Natural killer cell (primary cell): ENCODE data around the gene NKAIN4. TPM values are rescaled to one million over a fixed set of nuclear protein-coding genes. Genes with fewer than 3 reads are reported as not detected.

Source experiments
- ATAC-seq, 3 donors: fragments of 150-1000 bp in 2 of 3; fragments of 200-7000 bp in 1 of 3; cut with Tn5 transposase; 1 replicate in 1 of 3; 2 replicates in 2 of 3; pipeline ENCODE4 v1.10.0; 2021; ENCODE audit warnings: mild to moderate bottlenecking in 2 of 3, moderate library complexity in 2 of 3
- DNase-seq, 2 donors: peaks; one replicate each; pipeline versions ENCODE4 v3.0.0 to v3.0.0-alpha.2; 2013 to 2021; ENCODE audit warnings: mixed read lengths in 1 of 2
- H3K27ac ChIP-seq: one replicate; pipeline ENCODE4 v1.5.1; 2013; ENCODE audit warnings: mild to moderate bottlenecking, low read length
- H3K27me3 ChIP-seq: one replicate; pipeline ENCODE4 v1.6.1; 2013; ENCODE audit warnings: low read length; ENCODE audit not compliant: control insufficient read depth, insufficient read depth
- H3K36me3 ChIP-seq: one replicate; pipeline ENCODE4 v1.6.1; 2013; ENCODE audit warnings: low read length; ENCODE audit not compliant: control insufficient read depth, insufficient read depth
- H3K4me1 ChIP-seq: one replicate; pipeline ENCODE4 v1.6.1; 2013; ENCODE audit warnings: low read length; ENCODE audit not compliant: control insufficient read depth, insufficient read depth
- H3K4me3 ChIP-seq: one replicate; pipeline ENCODE4 v1.5.1; 2013; ENCODE audit warnings: low read length
- H3K9me3 ChIP-seq: one replicate; pipeline ENCODE4 v1.6.1; 2013; ENCODE audit warnings: low read length; ENCODE audit not compliant: control insufficient read depth, insufficient read depth
- H3K27ac Mint-ChIP-seq, 2 donors: one replicate each; pipeline ENCODE4 v1.8.0; 2022; ENCODE audit warnings: mild to moderate bottlenecking in 2 of 2, mixed read lengths in 2 of 2, moderate library complexity in 1 of 2
- H3K27me3 Mint-ChIP-seq, 2 donors: one replicate each; pipeline ENCODE4 v1.8.0; 2022; ENCODE audit warnings: low read depth in 2 of 2, mixed read lengths in 2 of 2
- H3K36me3 Mint-ChIP-seq: one replicate; pipeline ENCODE4 v1.8.0; 2022; ENCODE audit warnings: mixed read lengths
- H3K4me1 Mint-ChIP-seq, 2 donors: one replicate each; pipeline ENCODE4 v1.8.0; 2022; ENCODE audit warnings: mixed read lengths in 2 of 2
- H3K4me3 Mint-ChIP-seq: one replicate; pipeline ENCODE4 v1.8.0; 2022; ENCODE audit warnings: mild to moderate bottlenecking, moderate library complexity, mixed read lengths
- H3K9me3 Mint-ChIP-seq, 2 donors: one replicate each; pipeline ENCODE4 v1.8.0; 2022; ENCODE audit warnings: mixed read lengths in 2 of 2
- CTCF ChIP-seq: fragments of 200-600 bp; IDR thresholded peaks from one replicate; pipeline ENCODE4 v1.8.0; 2022; ENCODE audit warnings: antibody characterized with exemption
- WGBS: methylation state at CpG from one replicate; pipeline ENCODE4 v1.1.7; 2013; ENCODE audit warnings: missing lambda C conversion rate; ENCODE audit not compliant: insufficient coverage; 5-methylcytosine and 5-hydroxymethylcytosine counted together
- intact Hi-C: fragments of 100-400 bp; cut with micrococcal nuclease; formaldehyde crosslinking; loops from one replicate; pipeline ENCODE4 v1.14.2; 2022
- total RNA-seq, 4 donors: library from RNA; stranded (reverse); fragments of 120-200 nt in 1 of 4; gene quantifications; one replicate each; pipeline versions ENCODE4 v1.2.3 to v1.2.4, GENCODE V29; 2013 to 2022

The NKAIN4 gene
- total RNA-seq, 3 donors from 2014 or later (not counting 1 experiment from before 2014, with no cell fraction given): not detected

DNA sequence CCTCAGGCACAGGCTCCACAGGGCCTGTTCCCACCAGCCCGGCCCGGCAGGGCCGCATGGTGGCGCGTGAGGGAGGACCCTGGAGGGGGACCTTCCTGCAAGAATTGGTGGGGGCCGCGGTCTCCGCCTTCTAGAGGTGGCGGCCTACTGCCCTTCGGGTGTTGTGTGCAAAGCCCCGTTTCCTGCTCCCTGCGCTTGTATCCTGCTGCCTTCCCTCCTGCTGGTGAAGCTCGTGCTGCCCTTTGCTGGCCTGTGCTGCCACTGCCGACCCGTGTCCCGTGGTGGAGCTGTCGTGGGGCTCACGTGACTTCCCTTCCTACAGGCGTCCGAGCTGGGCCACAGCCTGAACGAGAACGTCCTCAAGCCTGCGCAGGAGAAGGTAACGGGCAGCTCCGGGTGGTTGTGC lies 30.3 kb upstream of the NKAIN4 start:
- Histone ChIP-seq H3K27ac (no peak overlapping the region), H3K4me1 (no peaks in the 10 kb centered on the region), H3K36me3 (peaks cover 26% of the 10 kb centered on the region), H3K4me3 (peak overlapping the region; percentile 4), H3K27me3 (no peaks in the 10 kb centered on the region), H3K9me3 (no peaks in the 10 kb centered on the region)
- no peak for TF ChIP-seq CTCF
- Mint-ChIP-seq H3K27ac (no peak overlapping the region), H3K4me3 (peak overlapping the region; percentile 56), H3K27me3 (no peaks in the 10 kb centered on the region), H3K36me3 (no peaks in the 10 kb centered on the region), H3K4me1 (no peaks in the 10 kb centered on the region), H3K9me3 (no peaks in the 10 kb centered on the region)
- WGBS: 82% methylated on average over 25 of the region's 25 CpGs
- DNase-seq: peak in 1 of 2 donors; percentile 22
- peak in 1 of 3 donors; percentile 21 for ATAC-seq
- intact Hi-C loops: no loop called here

GRCh38 chr20:63284083-63284440 lies 29.8 kb upstream of the NKAIN4 start:
- Histone ChIP-seq H3K9me3 (no peaks in the 10 kb centered on the region), H3K4me3 (peak overlapping the region; percentile 4), H3K27ac (no peak overlapping the region), H3K4me1 (no peaks in the 10 kb centered on the region), H3K36me3 (peaks cover 29% of the 10 kb centered on the region), H3K27me3 (no peaks in the 10 kb centered on the region)
- H3K36me3 Mint-ChIP-seq: no peaks in the 10 kb centered on the region
- ATAC-seq: peak in 1 of 3 donors; percentile 16
- peak in 1 of 2 donors; percentile 46 for DNase-seq
- H3K27me3 Mint-ChIP-seq: no peaks in the 10 kb centered on the region
- TF ChIP-seq CTCF: no peak
- no peaks in the 10 kb centered on the region for H3K9me3 Mint-ChIP-seq
- WGBS: 83% methylated on average over 14 of the region's 14 CpGs
- H3K27ac Mint-ChIP-seq: no peak overlapping the region
- peak overlapping the region; percentile 56 for H3K4me3 Mint-ChIP-seq
- H3K4me1 Mint-ChIP-seq: no peaks in the 10 kb centered on the region
- intact Hi-C loops: no loop called here

DNA sequence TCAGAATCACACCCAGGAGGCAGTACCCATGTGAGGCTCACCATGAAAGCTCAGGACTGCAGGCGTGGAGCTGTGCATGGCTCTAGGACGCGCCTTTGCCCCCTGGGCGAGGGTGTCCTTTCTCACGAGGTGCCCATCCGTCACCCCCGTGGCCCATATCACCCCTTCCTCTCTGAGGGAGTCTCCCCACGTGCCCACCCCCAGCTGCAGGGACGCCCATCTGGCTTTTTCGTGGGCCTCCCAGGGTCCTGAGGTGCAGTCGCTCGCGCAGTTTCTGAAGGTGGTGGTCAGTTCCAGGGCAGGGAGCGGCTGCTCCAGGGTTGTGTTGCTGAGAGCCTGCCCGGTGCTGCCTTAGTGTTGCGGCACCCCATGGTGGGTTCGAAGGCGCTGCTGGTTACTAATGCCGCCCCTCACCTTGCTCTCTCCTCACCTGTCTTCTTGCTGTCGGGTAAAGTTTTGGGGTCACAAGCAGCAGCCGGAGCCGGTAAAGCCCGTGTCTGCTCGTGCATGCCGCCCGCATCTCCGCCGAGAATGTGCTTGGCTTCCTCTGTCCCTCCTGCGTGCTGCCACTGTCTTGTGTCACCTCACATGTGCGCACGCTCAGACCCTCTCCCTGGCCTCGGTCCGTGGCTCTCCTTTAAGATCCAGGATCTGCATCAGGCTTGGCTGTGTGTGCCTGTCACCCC lies 29.3 kb upstream of the NKAIN4 start:
- no peak for DNase-seq
- no peak for ATAC-seq
- Histone ChIP-seq H3K9me3 (no peaks in the 10 kb centered on the region), H3K4me3 (no peak overlapping the region), H3K27ac (no peak overlapping the region), H3K27me3 (no peaks in the 10 kb centered on the region), H3K36me3 (peaks cover 35% of the 10 kb centered on the region), H3K4me1 (no peaks in the 10 kb centered on the region)
- 90% methylated on average over 33 of the region's 33 CpGs for WGBS
- Mint-ChIP-seq H3K36me3 (no peaks in the 10 kb centered on the region), H3K27ac (no peak overlapping the region), H3K4me3 (no peak overlapping the region), H3K27me3 (no peaks in the 10 kb centered on the region), H3K9me3 (no peaks in the 10 kb centered on the region), H3K4me1 (no peaks in the 10 kb centered on the region)
- no peak for TF ChIP-seq CTCF
- intact Hi-C loops: no loop called here

- H3K27me3 ChIP-seq: no peaks in the 10 kb centered on the region
- no peaks in the 10 kb centered on the region for H3K27me3 Mint-ChIP-seq
- no peak overlapping the region for H3K27ac ChIP-seq
- H3K4me1 Mint-ChIP-seq: no peaks in the 10 kb centered on the region
- no peaks in the 10 kb centered on the region for H3K4me1 ChIP-seq
- H3K4me3 ChIP-seq: no peak overlapping the region
- no peak overlapping the region for H3K4me3 Mint-ChIP-seq
- H3K27ac Mint-ChIP-seq: no peak overlapping the region
- H3K9me3 ChIP-seq: no peaks in the 10 kb centered on the region
- DNase-seq (no peak), ATAC-seq (no peak)
- H3K36me3 ChIP-seq: peaks cover 38% of the 10 kb centered on the region
- no peaks in the 10 kb centered on the region for H3K36me3 Mint-ChIP-seq
- intact Hi-C loops: no loop called here
- WGBS: 89% methylated on average over 17 of the region's 17 CpGs
- no peak for TF ChIP-seq CTCF
- no peaks in the 10 kb centered on the region for H3K9me3 Mint-ChIP-seq
Observed at GRCh38 chr20:63282946-63283345, 28.7 kb upstream of the NKAIN4 start.
